ENCODE measurements around the gene SH3BGR.

SH3BGR gene

GRCh38 chr21:39468559-39468958 lies 16.8 kb downstream of the SH3BGR start:
- DNase-seq (ENCODE audit: low spot score) = no peak
- no peak overlapping the region for H3K27ac ChIP-seq
- ChIA-PET CTCF (no interaction called here), POLR2A (ENCODE audit: low non-redundant PET) (no interaction called here)
- TF ChIP-seq, protein P1, sequence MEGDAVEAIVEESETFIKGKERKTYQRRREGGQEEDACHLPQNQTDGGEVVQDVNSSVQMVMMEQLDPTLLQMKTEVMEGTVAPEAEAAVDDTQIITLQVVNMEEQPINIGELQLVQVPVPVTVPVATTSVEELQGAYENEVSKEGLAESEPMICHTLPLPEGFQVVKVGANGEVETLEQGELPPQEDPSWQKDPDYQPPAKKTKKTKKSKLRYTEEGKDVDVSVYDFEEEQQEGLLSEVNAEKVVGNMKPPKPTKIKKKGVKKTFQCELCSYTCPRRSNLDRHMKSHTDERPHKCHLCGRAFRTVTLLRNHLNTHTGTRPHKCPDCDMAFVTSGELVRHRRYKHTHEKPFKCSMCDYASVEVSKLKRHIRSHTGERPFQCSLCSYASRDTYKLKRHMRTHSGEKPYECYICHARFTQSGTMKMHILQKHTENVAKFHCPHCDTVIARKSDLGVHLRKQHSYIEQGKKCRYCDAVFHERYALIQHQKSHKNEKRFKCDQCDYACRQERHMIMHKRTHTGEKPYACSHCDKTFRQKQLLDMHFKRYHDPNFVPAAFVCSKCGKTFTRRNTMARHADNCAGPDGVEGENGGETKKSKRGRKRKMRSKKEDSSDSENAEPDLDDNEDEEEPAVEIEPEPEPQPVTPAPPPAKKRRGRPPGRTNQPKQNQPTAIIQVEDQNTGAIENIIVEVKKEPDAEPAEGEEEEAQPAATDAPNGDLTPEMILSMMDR (conservative IDR thresholded peaks at IDR 0.05; ENCODE audit: low read depth) = no peak

DNA sequence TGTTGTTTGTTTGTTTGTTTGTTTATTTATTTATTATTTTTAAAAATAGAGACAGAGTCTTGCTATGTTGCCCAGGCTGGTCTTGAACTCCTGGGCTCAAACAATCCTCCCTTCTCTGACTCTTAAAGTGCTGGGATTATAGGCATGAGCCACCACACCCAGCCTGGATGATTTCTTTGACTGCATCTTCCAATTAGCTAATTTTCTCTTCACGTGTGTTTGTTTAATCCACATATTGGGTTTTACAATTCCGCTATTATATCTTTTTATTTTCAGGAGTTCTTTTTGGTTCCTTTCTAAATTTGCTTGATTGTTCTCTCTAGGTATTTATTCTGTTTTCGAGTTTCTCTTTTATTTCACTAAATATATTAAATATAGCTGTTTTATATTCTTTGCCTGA lies 19.8 kb downstream of the SH3BGR start:
- H3K27ac ChIP-seq = no peak overlapping the region
- POLR2A ChIA-PET (ENCODE audit: low non-redundant PET) = no interaction called here
- CTCF ChIA-PET = interaction anchor here (0.6 kb wide), 2 partner anchors 241 to 1051 kb away, joined by 3 to 7 read pairs; no protein-coding TSS in a partner anchor
- DNase-seq (ENCODE audit: low spot score) = no peak
- TF ChIP-seq, protein P1 (conservative IDR thresholded peaks at IDR 0.05; ENCODE audit: low read depth) = no peak

DNA sequence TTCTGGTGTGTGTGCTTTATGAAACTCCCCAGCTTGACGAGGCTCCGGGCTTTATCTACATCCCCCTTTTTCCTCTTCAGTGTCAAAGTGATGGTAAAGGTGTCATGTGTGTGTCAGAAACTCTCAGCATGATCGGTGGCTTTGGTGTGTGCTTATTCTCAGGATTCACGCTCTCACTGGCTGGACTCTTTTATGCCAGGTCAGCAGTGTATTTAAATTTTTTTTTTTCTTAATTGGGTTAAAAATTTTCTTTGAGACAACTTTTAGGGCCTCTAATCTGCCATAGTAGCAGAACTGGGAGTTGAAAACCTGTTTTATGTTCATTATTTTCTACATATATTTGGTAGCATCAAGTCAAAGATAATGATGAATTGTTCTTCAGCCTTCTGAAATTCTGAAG lies 21.0 kb downstream of the SH3BGR start:
- ChIA-PET POLR2A (ENCODE audit: low non-redundant PET) (no interaction called here), CTCF (no interaction called here)
- TF ChIP-seq, protein P1 (conservative IDR thresholded peaks at IDR 0.05; ENCODE audit: low read depth) = no peak
- DNase-seq (ENCODE audit: low spot score) = no peak
- H3K27ac ChIP-seq = no peak overlapping the region

- TF ChIP-seq, protein P1 (conservative IDR thresholded peaks at IDR 0.05; ENCODE audit: low read depth) = no peak
- no peak overlapping the region for H3K27ac ChIP-seq
- DNase-seq (ENCODE audit: low spot score) = no peak
- POLR2A ChIA-PET (ENCODE audit: low non-redundant PET) = no interaction called here
- CTCF ChIA-PET = no interaction called here
Measured at GRCh38 chr21:39474611-39475010, 22.8 kb downstream of the SH3BGR start.

DNA sequence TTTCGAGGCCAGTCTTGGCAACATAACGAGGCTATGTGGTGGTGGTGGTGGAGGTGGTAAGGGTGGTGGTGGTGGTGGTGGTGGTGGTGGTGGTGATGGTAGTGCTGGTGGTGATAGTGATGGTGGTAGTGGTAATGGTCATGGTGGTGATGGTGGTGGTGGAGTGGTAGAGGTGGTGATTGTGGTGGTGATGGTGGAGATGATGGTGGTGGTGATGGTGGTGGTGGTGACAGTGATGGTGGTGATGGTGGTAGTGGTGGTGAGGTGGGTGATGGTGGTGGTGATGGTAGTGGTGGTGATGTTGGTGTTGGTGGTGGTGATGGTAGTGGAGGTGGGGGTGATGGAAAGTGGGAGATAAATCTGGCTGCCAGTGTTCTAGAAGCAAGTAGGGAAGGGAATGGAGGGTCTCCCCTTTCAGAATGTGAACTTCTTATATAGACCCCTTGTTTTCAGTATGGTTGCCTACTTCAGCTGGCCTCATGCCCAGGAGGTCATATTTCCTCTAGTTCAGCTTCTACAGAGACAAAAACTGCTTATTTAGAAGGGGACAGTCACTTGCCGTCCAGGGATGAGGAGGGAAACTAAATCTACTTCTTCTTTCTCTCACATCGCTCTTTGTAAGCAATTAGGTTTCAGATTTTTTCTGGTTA lies 27.5 kb downstream of the SH3BGR start:
- DNase-seq (ENCODE audit: low spot score) = no peak
- POLR2A ChIA-PET (ENCODE audit: low non-redundant PET) = no interaction called here
- H3K27ac ChIP-seq = no peak overlapping the region
- TF ChIP-seq, protein P1 (conservative IDR thresholded peaks at IDR 0.05; ENCODE audit: low read depth) = no peak
- CTCF ChIA-PET = interaction anchor here (0.7 kb wide), 1 partner anchor 18 kb away, joined by 3 read pairs; no protein-coding TSS in a partner anchor

DNA sequence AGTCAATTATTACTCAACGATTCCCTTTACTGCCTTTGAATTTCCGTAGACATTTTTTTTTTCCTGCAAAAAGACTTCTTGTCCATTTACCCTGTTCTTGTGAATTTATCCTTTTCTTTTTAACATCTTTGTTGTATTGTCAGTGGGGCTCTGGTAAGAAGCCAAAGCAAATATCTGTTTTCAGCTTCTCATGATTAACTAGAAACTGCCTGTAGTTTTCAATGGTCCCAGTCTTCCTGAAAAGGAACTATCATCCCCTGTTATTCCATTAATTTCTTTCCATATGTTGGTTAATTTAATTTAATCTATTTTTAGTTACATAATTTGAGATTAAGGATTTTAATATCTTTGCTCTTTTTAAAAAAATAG lies 28.0 kb downstream of the SH3BGR start:
- no peak for DNase-seq (ENCODE audit: low spot score)
- CTCF ChIA-PET = interaction anchor here (0.6 kb wide), 1 partner anchor 579 kb away, joined by 3 read pairs; no protein-coding TSS in a partner anchor
- POLR2A ChIA-PET (ENCODE audit: low non-redundant PET) = no interaction called here
- H3K27ac ChIP-seq = no peak overlapping the region
- TF ChIP-seq, protein P1 (conservative IDR thresholded peaks at IDR 0.05; ENCODE audit: low read depth) = no peak
